ENCODE measurements around the gene TBC1D9. TPM values are rescaled to one million over a fixed set of nuclear protein-coding genes. Genes with fewer than 3 reads are reported as not detected.

Gene TBC1D9
- total RNA-seq, 1 donor from 2014 or later: 20.3 TPM

GRCh38 chr4:140571620-140572019, 184.6 kb downstream of the TBC1D9 start:
- no peak for TF ChIP-seq CTCF (conservative IDR thresholded peaks at IDR 0.05; ENCODE audit: low read depth, low read length)
- no peak overlapping the region for H3K4me3 ChIP-seq (ENCODE audit: low read depth, low read length)
- no peak for DNase-seq (ENCODE audit: low read depth)

Other genes with a start within 250 kb of the TBC1D9 start
- 15.8 and 44.7 TPM in 2 replicates for gene ELMOD2, start 232.2 kb downstream of the TBC1D9 start, total RNA-seq
- gene UCP1, start 187.4 kb downstream of the TBC1D9 start, total RNA-seq: 0.43 TPM in 1 of 2 replicates, not detected in the other

Measured in epithelial cell of proximal tubule (primary cell).